HG03558 (cell line): ENCODE data around the gene LZIC.

Experiments
- ATAC-seq: cut with Tn5 transposase; IDR thresholded peaks from one replicate; pipeline ENCODE4 v1.9.1; 2021; ENCODE audit warnings: moderate number of reproducible peaks; ENCODE audit not compliant: unreplicated experiment; ENCODE audit errors: extremely low read depth

The LZIC gene

GRCh38 chr1:9887070-9887469 is 56.1 kb downstream of the LZIC start:
- ATAC-seq = no peak

- no peak for ATAC-seq
Measured at GRCh38 chr1:9886092-9886742, 57.0 kb downstream of the LZIC start.

- ATAC-seq = no peak
Measured at GRCh38 chr1:9884805-9885204, 58.4 kb downstream of the LZIC start.

GRCh38 chr1:9883585-9884449 is 59.4 kb downstream of the LZIC start:
- ATAC-seq = no peak

GRCh38 chr1:9882945-9883303 is 60.3 kb downstream of the LZIC start:
- no peak for ATAC-seq

- no peak for ATAC-seq
Measured at GRCh38 chr1:9882296-9882944, 60.8 kb downstream of the LZIC start.

GRCh38 chr1:9881838-9882249 is 61.3 kb downstream of the LZIC start:
- no peak for ATAC-seq
